Measurements from ENCODE around the gene GDPGP1.

- TF ChIP-seq CTCF (IDR thresholded peaks at IDR 0.05; ENCODE audit: low read depth, low read length, missing input control) (no peak), HNF4A (conservative IDR thresholded peaks at IDR 0.05) (no peak), FOXA2 (IDR thresholded peaks at IDR 0.05) (no peak), TAF1 (conservative IDR thresholded peaks at IDR 0.05) (no peak), RXRA (IDR thresholded peaks at IDR 0.05) (no peak), JUND (IDR thresholded peaks at IDR 0.05) (no peak)
Observed at GRCh38 chr15:90211440-90212143, 22.4 kb upstream of the GDPGP1 start.
